Hematopoietic multipotent progenitor cell treated with erythropoietin and hydrocortisone succinate and interleukin-3 and kit ligand, for 6 days (in vitro differentiated cells): ENCODE data around the gene NXPH2.

Experiments used
- DNase-seq: peaks from one replicate; pipeline ENCODE4 v3.0.0-alpha.2; 2015

Gene NXPH2

GRCh38 chr2:138779781-138780445 is at the start of gene NXPH2:
TSS of gene NXPH2 (minus strand) at chr2:138780390. CDS start at chr2:138780241, 149 bp downstream.
- peak; percentile 9 for DNase-seq

- DNase-seq, result peak; percentile 80
Observed at GRCh38 chr2:138829326-138829919, 49.2 kb upstream of the NXPH2 start.

GRCh38 chr2:138827426-138828054 is 47.4 kb upstream of the NXPH2 start:
- peak; percentile 88 for DNase-seq

GRCh38 chr2:138823666-138824065 is 43.5 kb upstream of the NXPH2 start:
- no peak for DNase-seq

- no peak for DNase-seq
Observed at GRCh38 chr2:138819964-138820363, 39.8 kb upstream of the NXPH2 start.

- DNase-seq, result no peak
Observed at GRCh38 chr2:138818556-138818955, 38.4 kb upstream of the NXPH2 start.

- DNase-seq, result peak; percentile 77
Observed at GRCh38 chr2:138814123-138814898, 34.1 kb upstream of the NXPH2 start.

- DNase-seq, result no peak
Observed at GRCh38 chr2:138811431-138811830, 31.2 kb upstream of the NXPH2 start.

GRCh38 chr2:138794724-138795123 is 14.5 kb upstream of the NXPH2 start:
- DNase-seq, result no peak

- peak; percentile 64 for DNase-seq
Observed at GRCh38 chr2:138787053-138787666, 7.0 kb upstream of the NXPH2 start.

- DNase-seq, result no peak
Observed at GRCh38 chr2:138782383-138782782, 2.2 kb upstream of the NXPH2 start.

GRCh38 chr2:138780908-138781307 is 718 bp upstream of the NXPH2 start:
- DNase-seq, result no peak

GRCh38 chr2:138780446-138780880 is 273 bp upstream of the NXPH2 start:
- DNase-seq, result no peak

- peak; percentile 12 for DNase-seq
Observed at GRCh38 chr2:138779406-138779780, 797 bp downstream of the NXPH2 start.

GRCh38 chr2:138777996-138778395 is 2.2 kb downstream of the NXPH2 start:
- DNase-seq, result no peak

GRCh38 chr2:138775736-138776135 is 4.5 kb downstream of the NXPH2 start:
- no peak for DNase-seq

- DNase-seq, result no peak
Observed at GRCh38 chr2:138771534-138771933, 8.7 kb downstream of the NXPH2 start.

- no peak for DNase-seq
Observed at GRCh38 chr2:138767101-138767500, 13.1 kb downstream of the NXPH2 start.

- DNase-seq, result no peak
Observed at GRCh38 chr2:138766464-138766863, 13.7 kb downstream of the NXPH2 start.

GRCh38 chr2:138763971-138764370 is 16.2 kb downstream of the NXPH2 start:
- DNase-seq, result no peak

- DNase-seq, result no peak
Observed at GRCh38 chr2:138762533-138762932, 17.7 kb downstream of the NXPH2 start.

GRCh38 chr2:138760676-138761075 is 19.5 kb downstream of the NXPH2 start:
- DNase-seq, result no peak

GRCh38 chr2:138757384-138757783 is 22.8 kb downstream of the NXPH2 start:
- no peak for DNase-seq
